Left lobe of liver (tissue), 2 donors: ENCODE measurements around the gene SNX9. TPM values are rescaled to one million over a fixed set of nuclear protein-coding genes. Genes with fewer than 3 reads are reported as not detected.
"Not testable (repeated sequence)": the region's sequence is repeated elsewhere in the genome, so short reads cannot be mapped to it uniquely, and the experiment has no call there.

Source experiments
- ATAC-seq: fragments of 200-7000 bp; cut with Tn5 transposase; one replicate; pipeline ENCODE4 v1.9.1; 2020; ENCODE audit warnings: mild to moderate bottlenecking, moderate library complexity
- DNase-seq: peaks from one replicate; pipeline ENCODE4 v3.0.0-alpha.2; 2020; ENCODE audit warnings: low spot score
- total RNA-seq: library from RNA; stranded (reverse); gene quantifications from one replicate; pipeline ENCODE4 v1.2.1, GENCODE V29; 2021
- donor health status: DM: no; HTN: no; CAD: no; lungs with moderate emphysema.
- donor health status: DM: no; HTN: yes; CAD: no.

SNX9 gene
- total RNA-seq, 1 donor from 2014 or later, result 25.5 TPM

- no peak for DNase-seq
- ATAC-seq, result no peak
Measured at GRCh38 chr6:157853902-157854502, 31.0 kb downstream of the SNX9 start.

GRCh38 chr6:157855325-157855724 lies 32.3 kb downstream of the SNX9 start:
- DNase-seq (no peak), ATAC-seq (no peak)

GRCh38 chr6:157855804-157856203 lies 32.8 kb downstream of the SNX9 start:
- not testable (repeated sequence) for DNase-seq
- ATAC-seq, result peak; percentile 46

- ATAC-seq, DNase-seq: not testable (repeated sequence)
Measured at GRCh38 chr6:157858664-157859063, 35.6 kb downstream of the SNX9 start.

- no peak for DNase-seq
- peak; percentile 78 for ATAC-seq
Measured at GRCh38 chr6:157859775-157860504, 36.9 kb downstream of the SNX9 start.

GRCh38 chr6:157860505-157860991 lies 37.5 kb downstream of the SNX9 start:
- no peak for ATAC-seq
- DNase-seq, result no peak

GRCh38 chr6:157861184-157861583 lies 38.1 kb downstream of the SNX9 start:
- ATAC-seq (no peak), DNase-seq (no peak)

GRCh38 chr6:157861814-157862213 lies 38.8 kb downstream of the SNX9 start:
- ATAC-seq (no peak), DNase-seq (no peak)

GRCh38 chr6:157862706-157863105 lies 39.7 kb downstream of the SNX9 start:
- ATAC-seq (no peak), DNase-seq (no peak)

GRCh38 chr6:157864185-157864761 lies 41.2 kb downstream of the SNX9 start:
- DNase-seq (no peak), ATAC-seq (no peak)

GRCh38 chr6:157865249-157865648 lies 42.2 kb downstream of the SNX9 start:
- DNase-seq, result no peak
- ATAC-seq, result no peak

GRCh38 chr6:157867155-157867559 lies 44.1 kb downstream of the SNX9 start:
- no peak for ATAC-seq
- no peak for DNase-seq

GRCh38 chr6:157867981-157868380 lies 44.9 kb downstream of the SNX9 start:
- no peak for DNase-seq
- ATAC-seq, result no peak

GRCh38 chr6:157868835-157869234 lies 45.8 kb downstream of the SNX9 start:
- no peak for DNase-seq
- peak; percentile 52 for ATAC-seq

- ATAC-seq (no peak), DNase-seq (no peak)
Measured at GRCh38 chr6:157869673-157870302, 46.7 kb downstream of the SNX9 start.

GRCh38 chr6:157873735-157874344 lies 50.8 kb downstream of the SNX9 start:
- ATAC-seq (peak; percentile 91), DNase-seq (peak; percentile 75)

GRCh38 chr6:157877149-157877548 lies 54.1 kb downstream of the SNX9 start:
- DNase-seq (no peak), ATAC-seq (no peak)

- DNase-seq (no peak), ATAC-seq (no peak)
Measured at GRCh38 chr6:157877573-157878438, 54.8 kb downstream of the SNX9 start.

GRCh38 chr6:157879034-157879872 lies 56.2 kb downstream of the SNX9 start:
- DNase-seq (no peak), ATAC-seq (no peak)
